HL-60 (cell line): Measurements from ENCODE around the gene BARD1.
"Not testable (repeated sequence)": the region's sequence is repeated elsewhere in the genome, so short reads cannot be mapped to it uniquely, and the experiment has no call there.

Experiments
- POLR2AphosphoS5 ChIP-seq: IDR thresholded peaks from 2 replicates; pipeline ENCODE4 v1.6.1; 2012; ENCODE audit warnings: low read depth
- TF ChIP-seq, protein P1 (sequence below): IDR thresholded peaks from one replicate; pipeline ENCODE4 v1.5.1; 2011; ENCODE audit warnings: low read length, control low read depth, inconsistent platforms; ENCODE audit not compliant: insufficient read depth
- TF ChIP-seq, protein P2 (sequence below): IDR thresholded peaks from 2 replicates; pipeline ENCODE4 v1.6.1; 2012; ENCODE audit warnings: low read depth; ENCODE audit not compliant: insufficient replicate concordance

DNA sequence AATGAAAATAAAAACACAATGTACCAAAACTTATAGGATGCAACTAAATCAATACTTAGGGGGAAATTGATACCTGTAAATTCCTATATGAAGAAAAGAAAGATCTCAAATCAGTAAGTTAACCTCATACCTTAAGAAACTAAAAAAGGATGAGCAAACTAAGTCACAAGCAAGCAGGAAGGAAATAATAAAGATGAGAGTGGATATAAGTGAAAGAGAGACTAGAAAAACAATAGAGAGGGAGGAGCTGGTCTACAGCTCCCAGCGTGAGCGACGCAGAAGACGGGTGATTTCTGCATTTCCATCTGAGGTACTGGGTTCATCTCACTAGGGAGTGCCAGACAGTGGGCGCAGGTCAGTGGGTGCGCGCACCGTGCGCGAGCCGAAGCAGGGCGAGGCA lies 125.9 kb downstream of the BARD1 start:
- TF ChIP-seq, protein P1, sequence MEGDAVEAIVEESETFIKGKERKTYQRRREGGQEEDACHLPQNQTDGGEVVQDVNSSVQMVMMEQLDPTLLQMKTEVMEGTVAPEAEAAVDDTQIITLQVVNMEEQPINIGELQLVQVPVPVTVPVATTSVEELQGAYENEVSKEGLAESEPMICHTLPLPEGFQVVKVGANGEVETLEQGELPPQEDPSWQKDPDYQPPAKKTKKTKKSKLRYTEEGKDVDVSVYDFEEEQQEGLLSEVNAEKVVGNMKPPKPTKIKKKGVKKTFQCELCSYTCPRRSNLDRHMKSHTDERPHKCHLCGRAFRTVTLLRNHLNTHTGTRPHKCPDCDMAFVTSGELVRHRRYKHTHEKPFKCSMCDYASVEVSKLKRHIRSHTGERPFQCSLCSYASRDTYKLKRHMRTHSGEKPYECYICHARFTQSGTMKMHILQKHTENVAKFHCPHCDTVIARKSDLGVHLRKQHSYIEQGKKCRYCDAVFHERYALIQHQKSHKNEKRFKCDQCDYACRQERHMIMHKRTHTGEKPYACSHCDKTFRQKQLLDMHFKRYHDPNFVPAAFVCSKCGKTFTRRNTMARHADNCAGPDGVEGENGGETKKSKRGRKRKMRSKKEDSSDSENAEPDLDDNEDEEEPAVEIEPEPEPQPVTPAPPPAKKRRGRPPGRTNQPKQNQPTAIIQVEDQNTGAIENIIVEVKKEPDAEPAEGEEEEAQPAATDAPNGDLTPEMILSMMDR: not testable (repeated sequence)
- TF ChIP-seq, protein P2, sequence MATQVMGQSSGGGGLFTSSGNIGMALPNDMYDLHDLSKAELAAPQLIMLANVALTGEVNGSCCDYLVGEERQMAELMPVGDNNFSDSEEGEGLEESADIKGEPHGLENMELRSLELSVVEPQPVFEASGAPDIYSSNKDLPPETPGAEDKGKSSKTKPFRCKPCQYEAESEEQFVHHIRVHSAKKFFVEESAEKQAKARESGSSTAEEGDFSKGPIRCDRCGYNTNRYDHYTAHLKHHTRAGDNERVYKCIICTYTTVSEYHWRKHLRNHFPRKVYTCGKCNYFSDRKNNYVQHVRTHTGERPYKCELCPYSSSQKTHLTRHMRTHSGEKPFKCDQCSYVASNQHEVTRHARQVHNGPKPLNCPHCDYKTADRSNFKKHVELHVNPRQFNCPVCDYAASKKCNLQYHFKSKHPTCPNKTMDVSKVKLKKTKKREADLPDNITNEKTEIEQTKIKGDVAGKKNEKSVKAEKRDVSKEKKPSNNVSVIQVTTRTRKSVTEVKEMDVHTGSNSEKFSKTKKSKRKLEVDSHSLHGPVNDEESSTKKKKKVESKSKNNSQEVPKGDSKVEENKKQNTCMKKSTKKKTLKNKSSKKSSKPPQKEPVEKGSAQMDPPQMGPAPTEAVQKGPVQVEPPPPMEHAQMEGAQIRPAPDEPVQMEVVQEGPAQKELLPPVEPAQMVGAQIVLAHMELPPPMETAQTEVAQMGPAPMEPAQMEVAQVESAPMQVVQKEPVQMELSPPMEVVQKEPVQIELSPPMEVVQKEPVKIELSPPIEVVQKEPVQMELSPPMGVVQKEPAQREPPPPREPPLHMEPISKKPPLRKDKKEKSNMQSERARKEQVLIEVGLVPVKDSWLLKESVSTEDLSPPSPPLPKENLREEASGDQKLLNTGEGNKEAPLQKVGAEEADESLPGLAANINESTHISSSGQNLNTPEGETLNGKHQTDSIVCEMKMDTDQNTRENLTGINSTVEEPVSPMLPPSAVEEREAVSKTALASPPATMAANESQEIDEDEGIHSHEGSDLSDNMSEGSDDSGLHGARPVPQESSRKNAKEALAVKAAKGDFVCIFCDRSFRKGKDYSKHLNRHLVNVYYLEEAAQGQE: not testable (repeated sequence)
- TF ChIP-seq POLR2AphosphoS5: not testable (repeated sequence)
